ENCODE results near the gene RASSF3. TPM values are rescaled to one million over a fixed set of nuclear protein-coding genes. Genes with fewer than 3 reads are reported as not detected.

Gene RASSF3
- total RNA-seq, 1 experiment from 2014 or later, result 13.4 TPM

DNA sequence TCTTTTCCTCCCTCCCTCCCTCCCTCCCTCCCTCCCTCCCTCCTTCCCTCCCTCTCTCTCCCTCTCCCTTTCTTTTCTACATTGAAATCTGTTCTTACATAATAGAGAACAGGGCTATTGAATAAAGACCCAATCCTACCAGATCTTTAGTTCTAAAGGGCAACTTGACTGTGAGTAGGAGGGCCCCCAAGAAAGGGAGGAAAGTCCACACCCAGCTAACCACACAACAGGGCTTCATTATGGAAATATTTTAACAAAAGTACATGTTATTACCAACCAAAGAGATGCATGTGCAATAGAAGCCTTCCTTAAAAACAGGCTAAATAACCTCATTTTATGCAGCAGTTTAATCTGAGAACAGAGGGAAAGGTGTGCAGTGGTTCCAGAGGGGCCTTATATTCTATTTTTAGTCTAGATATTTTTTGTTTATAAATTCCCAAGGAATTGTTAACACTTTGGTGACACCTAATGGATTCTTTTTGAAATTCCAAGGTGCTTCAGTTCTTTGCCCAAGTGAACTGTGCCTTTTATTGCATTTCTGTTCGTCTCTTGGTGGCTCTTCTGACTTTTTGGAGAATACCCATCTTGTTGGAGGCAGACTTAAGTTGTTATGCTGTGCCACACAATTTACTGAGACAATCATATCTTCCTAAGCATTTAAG is 85.9 kb downstream of the RASSF3 start:
- Histone ChIP-seq H3K9me3 (ENCODE audit: low read length) (no peaks in the 10 kb centered on the region), H2AFZ (ENCODE audit: low read length) (no peak overlapping the region), H4K20me1 (ENCODE audit: low read length) (no peaks in the 10 kb centered on the region), H3K27me3 (ENCODE audit: low read length) (no peaks in the 10 kb centered on the region), H3K9me2 (replicated peaks; ENCODE audit: low read length) (no peaks in the 10 kb centered on the region), H3K4me3 (ENCODE audit: low read length) (no peak overlapping the region), H3K79me2 (ENCODE audit: low read length) (no peaks in the 10 kb centered on the region), H3K4me2 (ENCODE audit: low read length) (no peak overlapping the region), H3K36me3 (ENCODE audit: low read depth, low read length) (0 out of 2 replicates have a peak, but pooled peaks cover 5% of the 10 kb centered on the region), H3F3A (ENCODE audit: low read length, unreplicated experiment) (no peaks in the 10 kb centered on the region), H3K27ac (ENCODE audit: low read length) (no peak overlapping the region), H3K9ac (ENCODE audit: low read length) (no peak overlapping the region), H3K4me1 (ENCODE audit: insufficient read depth, low read length) (no peaks in the 10 kb centered on the region)
- ChIA-PET CTCF (interaction anchor here (0.7 to 3.1 kb wide), 5 partner anchors 71 to 842 kb away, joined by 3 to 15 read pairs (median 4); no protein-coding TSS in a partner anchor), POLR2A (ENCODE audit: unreplicated experiment) (no interaction called here)
- intact Hi-C loops (cut with micrococcal nuclease), result loop anchor here (1.0 to 5.0 kb wide), 5 partner anchors 69 to 869 kb away; partner anchors contain the start of gene TBK1
- peak; percentile 47 for ATAC-seq
- no TSS peak for BruUV-seq (replicated peaks)
- no peak for TF ChIP-seq EZH2phosphoT487 (IDR thresholded peaks at IDR 0.05; ENCODE audit: borderline replicate concordance, low read length)
- TF ChIP-seq, protein P1, sequence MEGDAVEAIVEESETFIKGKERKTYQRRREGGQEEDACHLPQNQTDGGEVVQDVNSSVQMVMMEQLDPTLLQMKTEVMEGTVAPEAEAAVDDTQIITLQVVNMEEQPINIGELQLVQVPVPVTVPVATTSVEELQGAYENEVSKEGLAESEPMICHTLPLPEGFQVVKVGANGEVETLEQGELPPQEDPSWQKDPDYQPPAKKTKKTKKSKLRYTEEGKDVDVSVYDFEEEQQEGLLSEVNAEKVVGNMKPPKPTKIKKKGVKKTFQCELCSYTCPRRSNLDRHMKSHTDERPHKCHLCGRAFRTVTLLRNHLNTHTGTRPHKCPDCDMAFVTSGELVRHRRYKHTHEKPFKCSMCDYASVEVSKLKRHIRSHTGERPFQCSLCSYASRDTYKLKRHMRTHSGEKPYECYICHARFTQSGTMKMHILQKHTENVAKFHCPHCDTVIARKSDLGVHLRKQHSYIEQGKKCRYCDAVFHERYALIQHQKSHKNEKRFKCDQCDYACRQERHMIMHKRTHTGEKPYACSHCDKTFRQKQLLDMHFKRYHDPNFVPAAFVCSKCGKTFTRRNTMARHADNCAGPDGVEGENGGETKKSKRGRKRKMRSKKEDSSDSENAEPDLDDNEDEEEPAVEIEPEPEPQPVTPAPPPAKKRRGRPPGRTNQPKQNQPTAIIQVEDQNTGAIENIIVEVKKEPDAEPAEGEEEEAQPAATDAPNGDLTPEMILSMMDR (conservative IDR thresholded peaks at IDR 0.05; ENCODE audit: low read depth, low read length), result peak; percentile 73
- DNase-seq, result peak; percentile 73

DNA sequence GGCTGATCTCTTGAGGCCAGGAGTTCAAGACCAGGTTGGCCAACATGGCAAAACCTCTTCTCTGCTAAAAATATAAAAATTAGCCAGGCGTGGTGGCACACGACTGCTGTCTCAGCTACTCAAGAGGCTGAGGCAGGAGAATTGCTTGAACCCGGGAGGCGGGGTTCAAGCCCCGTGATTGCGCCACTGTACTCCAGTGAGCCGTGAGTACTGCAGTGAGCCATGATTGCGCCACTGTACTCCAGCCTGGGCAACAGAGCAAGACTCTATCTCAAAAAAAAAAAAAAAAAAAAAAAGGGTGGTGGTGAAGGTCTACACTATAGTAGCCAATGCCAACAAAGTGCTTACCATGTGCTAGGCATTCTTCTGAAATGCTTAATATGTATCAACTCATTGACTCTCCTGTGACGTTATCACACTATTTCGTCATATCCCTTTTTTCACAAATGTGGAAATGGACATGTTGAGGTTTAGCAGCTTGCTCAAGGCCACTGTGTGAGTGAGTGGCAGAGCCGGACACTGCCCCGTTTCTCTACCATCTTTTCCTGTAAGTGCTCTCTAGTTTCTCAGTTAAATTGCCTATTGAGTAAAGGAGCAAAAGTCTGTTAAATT is 89.3 kb downstream of the RASSF3 start:
- H3K9me2 ChIP-seq (replicated peaks; ENCODE audit: low read length), result no peaks in the 10 kb centered on the region
- H3K9ac ChIP-seq (ENCODE audit: low read length), result no peak overlapping the region
- H3K36me3 ChIP-seq (ENCODE audit: low read depth, low read length), result no peaks in the 10 kb centered on the region
- H3K9me3 ChIP-seq (ENCODE audit: low read length), result no peaks in the 10 kb centered on the region
- H3K79me2 ChIP-seq (ENCODE audit: low read length), result no peaks in the 10 kb centered on the region
- POLR2A ChIA-PET (ENCODE audit: unreplicated experiment), result no interaction called here
- BruUV-seq (replicated peaks), result no TSS peak
- H2AFZ ChIP-seq (ENCODE audit: low read length), result no peak overlapping the region
- no peaks in the 10 kb centered on the region for H4K20me1 ChIP-seq (ENCODE audit: low read length)
- intact Hi-C loops (cut with micrococcal nuclease), result loop anchor here (5.0 kb wide), 3 partner anchors 72 to 872 kb away; partner anchors contain the start of gene TBK1
- H3K4me3 ChIP-seq (ENCODE audit: low read length), result no peak overlapping the region
- CTCF ChIA-PET, result no interaction called here
- ATAC-seq, result no peak
- no peaks in the 10 kb centered on the region for H3K27me3 ChIP-seq (ENCODE audit: low read length)
- TF ChIP-seq, protein P1 (conservative IDR thresholded peaks at IDR 0.05; ENCODE audit: low read depth, low read length), result no peak
- TF ChIP-seq EZH2phosphoT487 (IDR thresholded peaks at IDR 0.05; ENCODE audit: borderline replicate concordance, low read length) (no peak), EZH2 (IDR thresholded peaks at IDR 0.05; ENCODE audit: low read length, unreplicated experiment) (no peak)
- no peak for DNase-seq
- H3F3A ChIP-seq (ENCODE audit: low read length, unreplicated experiment), result no peaks in the 10 kb centered on the region
- H3K4me2 ChIP-seq (ENCODE audit: low read length), result no peak overlapping the region
- no peak overlapping the region for H3K27ac ChIP-seq (ENCODE audit: low read length)
- H3K4me1 ChIP-seq (ENCODE audit: insufficient read depth, low read length), result no peaks in the 10 kb centered on the region

DNA sequence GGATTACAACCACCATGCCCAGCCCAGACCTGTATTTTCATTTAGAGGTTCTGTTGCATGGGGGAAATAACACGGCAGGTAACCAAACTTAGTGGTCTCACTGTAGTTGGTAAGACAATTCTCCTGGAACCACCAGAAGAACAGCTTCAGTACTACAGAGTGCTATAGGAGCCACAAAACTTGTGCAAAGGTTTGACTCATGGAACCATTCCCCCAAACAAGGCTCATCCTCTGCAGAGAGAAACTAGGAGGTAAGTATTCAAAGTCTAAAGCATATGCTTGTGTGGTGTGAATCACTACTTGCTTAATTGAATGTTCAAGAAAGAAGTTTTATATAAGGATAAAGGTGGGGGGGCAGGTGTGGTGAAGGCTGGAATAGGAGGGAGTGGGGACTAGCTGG is 90.2 kb downstream of the RASSF3 start:
- no peak for TF ChIP-seq EZH2 (IDR thresholded peaks at IDR 0.05; ENCODE audit: low read length, unreplicated experiment)
- TF ChIP-seq EZH2phosphoT487 (IDR thresholded peaks at IDR 0.05; ENCODE audit: borderline replicate concordance, low read length), result no peak
- TF ChIP-seq, protein P1 (conservative IDR thresholded peaks at IDR 0.05; ENCODE audit: low read depth, low read length), result no peak
- no TSS peak for BruUV-seq (replicated peaks)
- Histone ChIP-seq H3K4me2 (ENCODE audit: low read length) (no peak overlapping the region), H4K20me1 (ENCODE audit: low read length) (no peaks in the 10 kb centered on the region), H3K27me3 (ENCODE audit: low read length) (no peaks in the 10 kb centered on the region), H3K27ac (ENCODE audit: low read length) (no peak overlapping the region), H3K4me3 (ENCODE audit: low read length) (no peak overlapping the region), H3K36me3 (ENCODE audit: low read depth, low read length) (no peaks in the 10 kb centered on the region), H3K79me2 (ENCODE audit: low read length) (no peaks in the 10 kb centered on the region), H2AFZ (ENCODE audit: low read length) (no peak overlapping the region), H3K9me3 (ENCODE audit: low read length) (no peaks in the 10 kb centered on the region), H3K9me2 (replicated peaks; ENCODE audit: low read length) (no peaks in the 10 kb centered on the region), H3K4me1 (ENCODE audit: insufficient read depth, low read length) (no peaks in the 10 kb centered on the region), H3K9ac (ENCODE audit: low read length) (no peak overlapping the region), H3F3A (ENCODE audit: low read length, unreplicated experiment) (no peaks in the 10 kb centered on the region)
- DNase-seq, result no peak
- CTCF ChIA-PET, result no interaction called here
- no peak for ATAC-seq
- POLR2A ChIA-PET (ENCODE audit: unreplicated experiment), result no interaction called here
- intact Hi-C loops (cut with micrococcal nuclease), result no loop called here
